ENCODE results near the gene NOL11. TPM values are rescaled to one million over a fixed set of nuclear protein-coding genes. Genes with fewer than 3 reads are reported as not detected.

The NOL11 gene
- polyA plus RNA-seq, 1 experiment = 47.4 TPM

- no peak for DNase-seq (ENCODE audit: low read depth, low spot score)
Measured at GRCh38 chr17:67685351-67685750, 32.4 kb upstream of the NOL11 start.

GRCh38 chr17:67686241-67686640 lies 31.5 kb upstream of the NOL11 start:
- Histone ChIP-seq H3K27ac (ENCODE audit: low read depth, low read length) (no peak overlapping the region), H3K9me3 (ENCODE audit: control insufficient read depth, insufficient read depth, low read length) (no peaks in the 10 kb centered on the region), H3K4me3 (ENCODE audit: low read depth, low read length) (no peak overlapping the region), H3K27me3 (ENCODE audit: control insufficient read depth, insufficient read depth, low read length) (no peaks in the 10 kb centered on the region)
- no peak for TF ChIP-seq CTCF (IDR thresholded peaks at IDR 0.05; ENCODE audit: low read depth, low read length)
- CTCF ChIA-PET = interaction anchor here (0.7 to 4.9 kb wide), 3 partner anchors 9 to 312 kb away, joined by 3 to 61 read pairs (median 3); no protein-coding TSS in a partner anchor
- POLR2A ChIA-PET = no interaction called here
- DNase-seq (ENCODE audit: low read depth, low spot score) = no peak

More at GRCh38 chr17:67685351-67685750, 32.4 kb upstream of the NOL11 start:
- ChIA-PET POLR2A (no interaction called here), CTCF (interaction anchor here (1.0 to 4.9 kb wide), 2 partner anchors 307 to 311 kb away, joined by 4 to 61 read pairs; no protein-coding TSS in a partner anchor)
- Histone ChIP-seq H3K27me3 (ENCODE audit: control insufficient read depth, insufficient read depth, low read length) (no peaks in the 10 kb centered on the region), H3K27ac (ENCODE audit: low read depth, low read length) (no peak overlapping the region), H3K9me3 (ENCODE audit: control insufficient read depth, insufficient read depth, low read length) (no peaks in the 10 kb centered on the region), H3K4me3 (ENCODE audit: low read depth, low read length) (no peak overlapping the region)
- no peak for TF ChIP-seq CTCF (IDR thresholded peaks at IDR 0.05; ENCODE audit: low read depth, low read length)

- POLR2A ChIA-PET = no interaction called here
- Histone ChIP-seq H3K27me3 (ENCODE audit: control insufficient read depth, insufficient read depth, low read length) (no peaks in the 10 kb centered on the region), H3K4me3 (ENCODE audit: low read depth, low read length) (no peak overlapping the region), H3K27ac (ENCODE audit: low read depth, low read length) (no peak overlapping the region), H3K9me3 (ENCODE audit: control insufficient read depth, insufficient read depth, low read length) (no peaks in the 10 kb centered on the region)
- no peak for TF ChIP-seq CTCF (IDR thresholded peaks at IDR 0.05; ENCODE audit: low read depth, low read length)
- DNase-seq (ENCODE audit: low read depth, low spot score) = no peak
- CTCF ChIA-PET = interaction anchor here (0.9 to 4.9 kb wide), 10 partner anchors 8 to 313 kb away, joined by 3 to 61 read pairs (median 4); no protein-coding TSS in a partner anchor
Measured at GRCh38 chr17:67687511-67687910, 30.2 kb upstream of the NOL11 start.

GRCh38 chr17:67689534-67690177 lies 28.1 kb upstream of the NOL11 start:
- CTCF ChIA-PET = interaction anchor here (0.6 to 1.7 kb wide), 24 partner anchors 9 to 1422 kb away, joined by 3 to 49 read pairs (median 4); no protein-coding TSS in a partner anchor
- peak; percentile 21 for DNase-seq (ENCODE audit: low read depth, low spot score)
- no peaks in the 10 kb centered on the region for H3K9me3 ChIP-seq (ENCODE audit: control insufficient read depth, insufficient read depth, low read length)
- TF ChIP-seq CTCF (IDR thresholded peaks at IDR 0.05; ENCODE audit: low read depth, low read length) = peak; percentile 73
- H3K4me3 ChIP-seq (ENCODE audit: low read depth, low read length) = no peak overlapping the region
- no peak overlapping the region for H3K27ac ChIP-seq (ENCODE audit: low read depth, low read length)
- H3K27me3 ChIP-seq (ENCODE audit: control insufficient read depth, insufficient read depth, low read length) = no peaks in the 10 kb centered on the region
- POLR2A ChIA-PET = no interaction called here

- H3K27me3 ChIP-seq (ENCODE audit: control insufficient read depth, insufficient read depth, low read length) = no peaks in the 10 kb centered on the region
- POLR2A ChIA-PET = no interaction called here
- no peak overlapping the region for H3K27ac ChIP-seq (ENCODE audit: low read depth, low read length)
- DNase-seq (ENCODE audit: low read depth, low spot score) = no peak
- H3K4me3 ChIP-seq (ENCODE audit: low read depth, low read length) = no peak overlapping the region
- H3K9me3 ChIP-seq (ENCODE audit: control insufficient read depth, insufficient read depth, low read length) = no peaks in the 10 kb centered on the region
- CTCF ChIA-PET = interaction anchor here (1.6 to 3.3 kb wide), 3 partner anchors 315 to 320 kb away, joined by 4 to 13 read pairs (median 11); no protein-coding TSS in a partner anchor
- no peak for TF ChIP-seq CTCF (IDR thresholded peaks at IDR 0.05; ENCODE audit: low read depth, low read length)
Measured at GRCh38 chr17:67693811-67694210, 23.9 kb upstream of the NOL11 start.

Measured in AG04450 (cell line).